ENCODE measurements around the gene SBF1. TPM values are rescaled to one million over a fixed set of nuclear protein-coding genes. Genes with fewer than 3 reads are reported as not detected.
A peak's percentile ranks its signal among the peaks of the same experiment; 100 is the strongest.

The SBF1 gene
- total RNA-seq, 2 experiments from 2014 or later: 220 to 227 TPM

DNA sequence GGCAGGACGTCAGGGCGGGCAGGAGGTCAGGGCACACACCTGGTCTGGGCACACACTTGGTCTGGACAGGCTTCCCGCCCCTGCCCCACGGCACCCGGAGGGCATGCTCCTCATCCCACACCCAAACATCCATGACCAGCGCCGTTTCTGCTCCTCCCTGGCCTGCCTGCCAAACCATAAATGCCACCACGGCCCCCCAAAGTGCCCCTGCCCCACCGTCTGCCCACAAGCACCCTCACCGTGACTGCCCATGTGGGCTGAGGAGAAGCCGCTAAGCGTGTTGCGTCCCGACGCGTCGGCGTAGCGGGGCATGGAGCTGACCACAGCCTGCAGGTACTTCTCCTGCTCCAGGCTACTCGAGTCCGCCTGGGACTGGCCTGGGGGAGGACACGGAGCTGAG is 15.8 kb downstream of the SBF1 start:
- intact Hi-C loops (cut with DNase I, micrococcal nuclease): loop anchor here in 1 of 2 experiments (2.0 kb wide), 1 partner anchor 38 kb away; no protein-coding TSS in a partner anchor
- CTCF ChIA-PET: interaction anchor here (1.6 kb wide), 2 partner anchors 39 to 67 kb away, joined by 3 read pairs; partner anchors contain the start of gene SCO2
- POLR2A ChIA-PET: interaction anchor here (0.8 to 1.0 kb wide), 2 partner anchors 11 to 39 kb away, joined by 4 read pairs; no protein-coding TSS in a partner anchor

DNA sequence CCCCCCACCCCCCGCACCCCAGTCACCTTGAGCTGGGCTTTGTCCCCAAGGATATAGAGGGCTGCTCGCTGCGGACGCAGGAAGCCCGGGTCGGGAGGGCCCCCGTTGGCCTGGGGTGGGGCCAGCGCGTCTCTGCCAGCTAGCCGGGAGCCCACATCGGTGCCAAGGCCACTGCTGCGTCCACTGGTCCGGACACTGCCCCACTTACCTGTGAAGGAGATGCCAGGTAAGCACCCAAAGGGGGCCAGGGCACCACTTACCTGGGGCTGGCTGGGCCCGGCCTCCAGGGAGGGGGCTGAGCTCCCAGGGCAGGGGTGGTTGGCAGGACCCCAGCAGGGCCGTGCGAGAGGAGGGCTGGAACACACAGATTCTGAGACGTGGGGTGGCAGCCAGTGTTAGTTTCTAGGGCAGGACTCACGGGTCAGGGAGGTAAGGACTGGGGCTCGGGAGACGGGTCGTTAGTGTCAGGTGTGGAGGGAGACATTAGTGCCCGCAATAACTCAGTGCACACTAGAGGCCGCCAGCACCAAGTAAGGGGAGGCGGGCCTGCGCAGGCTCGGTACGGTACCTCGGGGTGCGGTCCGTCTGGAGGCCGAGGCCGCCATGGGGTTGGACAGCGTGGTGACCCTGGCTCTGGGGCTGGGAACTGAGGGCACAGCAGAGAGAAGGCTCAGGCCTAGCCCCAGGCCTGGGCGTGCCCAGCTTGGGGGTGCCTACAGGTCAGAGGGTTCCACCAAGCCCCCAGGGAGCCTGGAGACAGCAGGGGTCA is 18.2 kb downstream of the SBF1 start:
- CTCF ChIA-PET: interaction anchor here (1.0 kb wide), 1 partner anchor 69 kb away, joined by 3 read pairs; the partner anchor contains the start of gene SCO2
- Histone ChIP-seq H3K4me3 (ENCODE audit: low read length) (no peak overlapping the region), H3K27me3 (ENCODE audit: control insufficient read depth in 1 of 2, insufficient read depth in 2 of 2, low read length in 2 of 2) (no peaks in the 10 kb centered on the region), H3K9me3 (ENCODE audit: control insufficient read depth in 1 of 2, insufficient read depth in 1 of 2, low read length in 2 of 2) (no peaks in the 10 kb centered on the region), H3K27ac (ENCODE audit: low read depth in 1 of 2, low read length in 2 of 2) (no peak overlapping the region), H3K36me3 (ENCODE audit: insufficient read depth, low read length) (peaks cover 86% of the 10 kb centered on the region), H3K4me1 (ENCODE audit: insufficient read depth, low read length) (peaks cover 2% of the 10 kb centered on the region)
- Mint-ChIP-seq H3K4me1 (ENCODE audit: low read depth) (no peaks in the 10 kb centered on the region), H3K27me3 (no peaks in the 10 kb centered on the region), H3K27ac (no peak overlapping the region), H3K4me3 (no peak overlapping the region), H3K36me3 (ENCODE audit: low read depth) (peaks cover 67% of the 10 kb centered on the region), H3K9me3 (no peaks in the 10 kb centered on the region)
- ATAC-seq (ENCODE audit: poor library complexity) (peak; percentile 59), DNase-seq (peak in 2 of 14 experiments; percentile 32 to 39)
- TF ChIP-seq, protein P1, sequence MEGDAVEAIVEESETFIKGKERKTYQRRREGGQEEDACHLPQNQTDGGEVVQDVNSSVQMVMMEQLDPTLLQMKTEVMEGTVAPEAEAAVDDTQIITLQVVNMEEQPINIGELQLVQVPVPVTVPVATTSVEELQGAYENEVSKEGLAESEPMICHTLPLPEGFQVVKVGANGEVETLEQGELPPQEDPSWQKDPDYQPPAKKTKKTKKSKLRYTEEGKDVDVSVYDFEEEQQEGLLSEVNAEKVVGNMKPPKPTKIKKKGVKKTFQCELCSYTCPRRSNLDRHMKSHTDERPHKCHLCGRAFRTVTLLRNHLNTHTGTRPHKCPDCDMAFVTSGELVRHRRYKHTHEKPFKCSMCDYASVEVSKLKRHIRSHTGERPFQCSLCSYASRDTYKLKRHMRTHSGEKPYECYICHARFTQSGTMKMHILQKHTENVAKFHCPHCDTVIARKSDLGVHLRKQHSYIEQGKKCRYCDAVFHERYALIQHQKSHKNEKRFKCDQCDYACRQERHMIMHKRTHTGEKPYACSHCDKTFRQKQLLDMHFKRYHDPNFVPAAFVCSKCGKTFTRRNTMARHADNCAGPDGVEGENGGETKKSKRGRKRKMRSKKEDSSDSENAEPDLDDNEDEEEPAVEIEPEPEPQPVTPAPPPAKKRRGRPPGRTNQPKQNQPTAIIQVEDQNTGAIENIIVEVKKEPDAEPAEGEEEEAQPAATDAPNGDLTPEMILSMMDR (IDR thresholded peaks at IDR 0.05): no peak
- POLR2A ChIA-PET: interaction anchor here (0.9 kb wide), 1 partner anchor 51 kb away, joined by 4 read pairs; the partner anchor contains the start of genes LMF2 and NCAPH2
- intact Hi-C loops (cut with DNase I, micrococcal nuclease): no loop called here

More for the DNA sequence above, 15.8 kb downstream of the SBF1 start:
- peaks cover 96% of the 10 kb centered on the region for H3K36me3 ChIP-seq (ENCODE audit: insufficient read depth, low read length)
- peaks cover 72% of the 10 kb centered on the region for H3K36me3 Mint-ChIP-seq (ENCODE audit: low read depth)
- TF ChIP-seq, protein P1 (IDR thresholded peaks at IDR 0.05): no peak
- H3K4me1 Mint-ChIP-seq (ENCODE audit: low read depth): no peaks in the 10 kb centered on the region
- H3K27ac ChIP-seq (ENCODE audit: low read depth in 1 of 2, low read length in 2 of 2): no peak overlapping the region
- no peak overlapping the region for H3K4me3 Mint-ChIP-seq
- no peaks in the 10 kb centered on the region for H3K27me3 Mint-ChIP-seq
- H3K27me3 ChIP-seq (ENCODE audit: control insufficient read depth in 1 of 2, insufficient read depth in 2 of 2, low read length in 2 of 2): no peaks in the 10 kb centered on the region
- no peak overlapping the region for H3K4me3 ChIP-seq (ENCODE audit: low read length)
- H3K9me3 ChIP-seq (ENCODE audit: control insufficient read depth in 1 of 2, insufficient read depth in 1 of 2, low read length in 2 of 2): no peaks in the 10 kb centered on the region
- ATAC-seq (ENCODE audit: poor library complexity) (no peak), DNase-seq (no peak)
- peaks cover 2% of the 10 kb centered on the region for H3K4me1 ChIP-seq (ENCODE audit: insufficient read depth, low read length)
- no peaks in the 10 kb centered on the region for H3K9me3 Mint-ChIP-seq
- H3K27ac Mint-ChIP-seq: no peak overlapping the region

DNA sequence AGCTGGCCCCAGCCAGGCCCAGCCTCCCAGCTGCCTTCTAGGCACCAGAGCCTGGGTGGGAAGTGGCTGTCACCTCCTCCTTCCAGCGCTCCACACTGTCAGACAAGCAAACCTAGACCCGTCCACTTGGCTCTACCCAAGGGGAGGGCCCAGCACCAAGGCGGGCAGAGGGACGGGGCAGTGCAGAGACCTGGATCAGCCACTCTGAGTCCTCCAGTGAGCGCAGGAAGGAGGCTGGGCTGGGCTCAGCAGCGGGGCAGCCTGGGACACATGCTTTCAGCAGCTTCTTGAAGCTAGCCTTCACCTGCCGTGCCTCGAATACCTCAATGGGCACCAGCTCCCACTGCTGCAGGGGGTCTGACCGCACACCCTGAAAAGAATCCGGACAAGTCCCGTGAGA is 18.8 kb downstream of the SBF1 start:
- Histone ChIP-seq H3K27me3 (ENCODE audit: control insufficient read depth in 1 of 2, insufficient read depth in 2 of 2, low read length in 2 of 2) (no peaks in the 10 kb centered on the region), H3K4me3 (ENCODE audit: low read length) (no peak overlapping the region), H3K36me3 (ENCODE audit: insufficient read depth, low read length) (peaks cover 86% of the 10 kb centered on the region), H3K27ac (ENCODE audit: low read depth in 1 of 2, low read length in 2 of 2) (no peak overlapping the region), H3K4me1 (ENCODE audit: insufficient read depth, low read length) (peaks cover 2% of the 10 kb centered on the region), H3K9me3 (ENCODE audit: control insufficient read depth in 1 of 2, insufficient read depth in 1 of 2, low read length in 2 of 2) (no peaks in the 10 kb centered on the region)
- intact Hi-C loops (cut with DNase I, micrococcal nuclease): no loop called here
- DNase-seq (no peak), ATAC-seq (ENCODE audit: poor library complexity) (no peak)
- ChIA-PET CTCF (no interaction called here), POLR2A (no interaction called here)
- Mint-ChIP-seq H3K27me3 (no peaks in the 10 kb centered on the region), H3K4me3 (no peak overlapping the region), H3K27ac (no peak overlapping the region), H3K9me3 (no peaks in the 10 kb centered on the region), H3K36me3 (ENCODE audit: low read depth) (peaks cover 70% of the 10 kb centered on the region), H3K4me1 (ENCODE audit: low read depth) (no peaks in the 10 kb centered on the region)
- TF ChIP-seq, protein P1 (IDR thresholded peaks at IDR 0.05): no peak
